GM12801 (cell line): ENCODE data around the gene SURF4.

Source experiments
- TF ChIP-seq, protein P1 (sequence below): IDR thresholded peaks from one replicate; pipeline ENCODE4 v1.5.1; 2011; ENCODE audit warnings: control low read depth; ENCODE audit not compliant: insufficient read length; ENCODE audit errors: extremely low read depth

The SURF4 gene

DNA sequence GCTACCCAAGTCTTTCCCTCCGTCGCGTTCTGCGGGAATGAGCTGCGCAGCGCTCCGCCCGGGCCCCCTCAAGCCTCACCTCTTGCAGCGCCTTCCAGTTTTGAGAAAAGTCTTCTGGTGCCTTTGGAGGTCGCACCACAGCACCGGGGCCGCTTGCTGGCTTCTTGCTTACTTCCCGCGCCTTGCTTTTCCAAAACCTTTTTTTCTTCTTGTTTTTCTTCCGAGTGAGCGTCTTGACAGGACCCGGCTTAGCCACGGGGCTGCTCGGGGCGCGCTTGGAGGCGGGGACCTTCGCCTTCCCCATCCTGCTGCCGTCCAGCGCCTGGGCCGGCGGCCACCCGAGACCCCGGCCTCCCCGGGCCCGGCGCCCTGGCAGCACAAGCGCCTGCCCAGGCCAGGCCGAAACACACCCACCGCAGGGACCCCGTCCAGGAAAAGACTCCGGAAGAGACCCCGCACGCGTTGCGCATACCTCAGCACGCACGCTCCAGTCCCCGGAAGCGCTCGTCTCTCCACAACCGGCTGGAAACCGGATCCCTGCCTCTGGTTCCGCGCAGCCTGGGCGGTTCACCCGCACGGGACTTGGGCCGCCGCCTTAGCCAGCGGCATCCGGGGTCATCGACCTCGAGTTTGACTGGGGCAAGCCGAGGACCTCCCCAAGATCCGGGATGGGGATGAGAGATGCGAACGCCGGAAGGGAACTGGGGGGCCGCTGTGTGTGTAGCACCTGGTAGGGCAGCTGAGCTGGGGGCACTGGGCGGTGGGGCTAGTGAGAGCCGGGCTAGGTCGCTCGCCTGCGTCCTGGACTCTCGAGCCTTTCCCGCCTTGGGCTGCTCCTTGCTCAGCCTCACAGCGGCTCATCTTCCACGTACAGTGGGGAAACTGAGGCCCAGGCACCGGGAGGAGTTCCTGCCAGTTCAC, 41.9 kb upstream of the SURF4 start, which contains the start of gene REXO4:
TSS of gene REXO4 (minus strand) at position 470 of the 921 bp plus-strand sequence. CDS start at position 304, 166 bp downstream.
- TF ChIP-seq, protein P1, sequence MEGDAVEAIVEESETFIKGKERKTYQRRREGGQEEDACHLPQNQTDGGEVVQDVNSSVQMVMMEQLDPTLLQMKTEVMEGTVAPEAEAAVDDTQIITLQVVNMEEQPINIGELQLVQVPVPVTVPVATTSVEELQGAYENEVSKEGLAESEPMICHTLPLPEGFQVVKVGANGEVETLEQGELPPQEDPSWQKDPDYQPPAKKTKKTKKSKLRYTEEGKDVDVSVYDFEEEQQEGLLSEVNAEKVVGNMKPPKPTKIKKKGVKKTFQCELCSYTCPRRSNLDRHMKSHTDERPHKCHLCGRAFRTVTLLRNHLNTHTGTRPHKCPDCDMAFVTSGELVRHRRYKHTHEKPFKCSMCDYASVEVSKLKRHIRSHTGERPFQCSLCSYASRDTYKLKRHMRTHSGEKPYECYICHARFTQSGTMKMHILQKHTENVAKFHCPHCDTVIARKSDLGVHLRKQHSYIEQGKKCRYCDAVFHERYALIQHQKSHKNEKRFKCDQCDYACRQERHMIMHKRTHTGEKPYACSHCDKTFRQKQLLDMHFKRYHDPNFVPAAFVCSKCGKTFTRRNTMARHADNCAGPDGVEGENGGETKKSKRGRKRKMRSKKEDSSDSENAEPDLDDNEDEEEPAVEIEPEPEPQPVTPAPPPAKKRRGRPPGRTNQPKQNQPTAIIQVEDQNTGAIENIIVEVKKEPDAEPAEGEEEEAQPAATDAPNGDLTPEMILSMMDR = no peak

DNA sequence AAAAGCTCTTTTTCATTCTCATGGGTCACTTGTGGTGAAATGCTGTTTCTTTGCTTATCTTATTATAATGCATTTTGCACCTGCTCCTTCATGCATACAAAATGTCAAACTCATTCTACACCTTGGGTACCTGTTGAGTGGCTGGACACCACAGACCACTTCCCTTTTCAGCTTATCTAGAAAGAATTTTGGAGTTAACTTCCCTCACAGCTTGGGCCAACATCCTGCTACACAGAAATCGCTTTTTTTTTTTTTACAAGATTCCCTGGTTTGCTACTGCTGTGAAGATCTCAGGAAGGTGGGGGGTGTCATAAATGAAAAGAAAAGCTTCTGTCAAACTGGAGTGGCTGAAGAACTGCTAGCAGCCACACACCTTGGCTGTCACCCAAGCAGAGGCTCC, 39.3 kb upstream of the SURF4 start:
- TF ChIP-seq, protein P1 = no peak

DNA sequence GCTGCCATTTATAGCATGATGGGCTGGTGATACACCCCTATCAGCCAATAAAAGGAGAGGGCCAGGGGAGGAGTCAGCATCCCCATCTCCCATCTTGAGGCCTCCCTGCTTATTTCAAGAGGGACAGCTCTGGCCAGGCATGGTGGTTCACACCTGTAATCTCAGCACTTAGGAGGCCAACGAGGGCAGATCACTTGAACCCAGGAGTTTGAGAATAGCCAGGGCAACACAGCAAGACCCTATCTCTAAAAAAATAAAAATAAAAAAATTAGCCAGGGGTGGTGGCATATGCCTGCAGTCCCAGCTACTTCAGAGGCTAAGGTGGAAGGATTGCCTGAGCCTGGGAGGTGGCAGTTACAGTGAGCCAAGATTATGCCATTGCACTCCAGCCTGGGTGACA, 32.2 kb upstream of the SURF4 start:
- TF ChIP-seq, protein P1 = no peak

DNA sequence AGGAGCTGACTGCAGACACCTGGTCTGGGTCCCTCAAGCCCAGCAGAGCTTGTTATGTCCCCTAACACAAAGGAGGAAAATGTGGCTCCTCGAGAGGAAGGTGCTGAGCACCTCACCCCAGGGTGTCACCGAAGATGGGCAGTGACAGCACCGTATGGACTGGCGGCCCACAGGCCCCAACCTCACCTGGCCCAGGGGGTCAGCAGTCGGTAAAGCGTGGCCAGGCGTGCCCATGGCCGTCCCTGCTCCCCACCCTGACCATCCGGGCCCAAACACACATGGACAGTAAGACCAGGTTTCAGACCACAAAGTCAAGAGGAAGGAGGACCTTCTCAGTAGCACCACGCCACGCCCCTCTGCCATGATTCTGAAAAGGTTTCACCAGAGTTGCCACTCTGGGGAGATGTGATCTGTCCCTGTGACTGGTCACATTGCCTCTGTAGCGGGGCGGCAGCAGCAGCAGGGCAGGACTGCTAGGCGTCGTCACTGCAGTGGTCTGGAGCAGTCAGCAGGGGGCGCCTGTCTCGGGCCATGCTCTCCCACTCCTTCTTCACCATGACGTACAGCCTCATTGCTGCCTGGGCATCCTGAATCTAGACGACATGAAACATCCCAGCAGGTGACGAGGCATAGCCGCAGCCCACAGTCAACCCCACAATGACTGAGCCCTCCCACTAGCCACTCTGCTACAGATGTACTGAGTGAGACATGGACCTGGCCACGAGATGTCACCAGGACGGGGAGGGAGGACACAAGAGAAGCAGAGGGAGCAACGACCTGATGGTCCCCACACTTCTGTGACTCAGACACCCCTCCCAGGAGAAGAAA, 30.8 kb upstream of the SURF4 start:
- TF ChIP-seq, protein P1 = peak; percentile 11

DNA sequence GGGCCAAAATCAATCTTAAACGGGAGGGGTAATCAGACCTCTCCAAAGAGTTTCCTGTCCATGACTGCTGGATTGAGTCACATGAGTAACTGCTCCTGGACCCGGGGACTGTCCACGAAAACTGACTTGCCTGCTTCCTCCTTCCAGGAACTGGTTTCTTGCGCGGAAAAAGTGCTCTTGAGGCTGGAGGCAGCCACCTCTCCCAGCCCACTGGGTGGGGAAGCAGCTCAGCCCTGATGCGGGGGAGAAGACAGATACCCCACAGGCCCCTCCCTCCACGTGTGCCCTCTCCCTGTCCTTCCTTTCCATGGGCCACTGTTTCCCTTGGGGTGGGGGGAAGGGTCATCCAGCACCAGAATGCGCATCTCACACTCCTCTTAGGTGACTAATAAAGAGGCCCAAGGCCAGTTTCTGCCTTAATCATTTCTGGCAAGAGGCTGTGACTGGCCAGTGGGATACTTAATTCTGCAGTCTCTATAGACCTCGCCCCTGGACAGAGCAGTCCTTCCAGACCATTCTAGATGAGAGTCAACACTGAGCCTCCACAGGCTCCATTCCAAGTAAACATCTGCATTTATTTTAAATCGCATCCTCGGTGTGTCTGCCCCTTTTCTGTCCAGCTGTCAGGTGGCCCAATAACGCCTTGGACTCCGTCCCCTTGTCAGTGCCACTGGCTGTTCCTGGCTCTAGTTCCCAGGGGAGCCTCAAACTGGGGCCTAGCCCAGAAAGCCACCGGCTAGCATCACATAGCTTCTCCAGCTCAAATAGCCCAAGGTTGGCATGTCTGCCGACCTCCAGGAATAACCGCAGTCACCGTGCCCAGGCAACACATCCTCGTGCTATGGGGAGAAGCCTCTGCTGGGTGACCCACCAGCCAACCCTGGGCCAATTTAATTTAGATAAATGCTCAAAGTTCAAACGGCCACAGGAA, 29.9 kb upstream of the SURF4 start:
- TF ChIP-seq, protein P1 = no peak

DNA sequence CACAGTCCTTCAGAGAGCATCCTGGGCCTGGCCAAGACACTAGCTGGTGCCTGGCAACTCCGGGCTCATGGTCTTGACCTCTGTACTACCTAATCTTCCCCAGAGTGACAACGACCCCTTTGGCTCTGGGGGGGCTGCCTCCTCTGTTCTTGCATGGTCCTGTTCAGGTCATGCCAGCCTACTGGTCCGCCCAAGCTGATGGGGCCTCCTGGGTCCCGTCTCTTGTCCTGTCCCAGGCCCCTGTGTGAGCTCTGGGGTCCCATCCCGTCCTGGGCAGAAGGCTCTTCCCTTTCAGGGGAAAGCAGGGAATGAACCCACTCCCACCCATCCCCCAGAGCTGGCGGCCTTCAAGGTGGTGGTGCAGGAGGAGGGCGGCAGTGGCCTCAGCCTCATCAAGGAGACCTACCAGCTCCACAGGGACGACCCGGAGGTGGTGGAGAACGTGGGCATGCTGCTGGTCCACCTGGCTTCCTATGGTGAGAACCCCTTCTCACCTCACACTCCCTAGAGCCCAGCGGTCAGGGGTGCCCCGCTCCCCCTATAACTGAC, 28.7 kb upstream of the SURF4 start:
- TF ChIP-seq, protein P1 = no peak
